ENCODE measurements around the gene RFPL1. TPM values are rescaled to one million over a fixed set of nuclear protein-coding genes. Genes with fewer than 3 reads are reported as not detected.

RFPL1 gene
- total and polyA plus RNA-seq, 2 of the 13 experiments (the other 11 are each of a cell fraction or from before 2014, with no cell fraction given), result not detected

DNA sequence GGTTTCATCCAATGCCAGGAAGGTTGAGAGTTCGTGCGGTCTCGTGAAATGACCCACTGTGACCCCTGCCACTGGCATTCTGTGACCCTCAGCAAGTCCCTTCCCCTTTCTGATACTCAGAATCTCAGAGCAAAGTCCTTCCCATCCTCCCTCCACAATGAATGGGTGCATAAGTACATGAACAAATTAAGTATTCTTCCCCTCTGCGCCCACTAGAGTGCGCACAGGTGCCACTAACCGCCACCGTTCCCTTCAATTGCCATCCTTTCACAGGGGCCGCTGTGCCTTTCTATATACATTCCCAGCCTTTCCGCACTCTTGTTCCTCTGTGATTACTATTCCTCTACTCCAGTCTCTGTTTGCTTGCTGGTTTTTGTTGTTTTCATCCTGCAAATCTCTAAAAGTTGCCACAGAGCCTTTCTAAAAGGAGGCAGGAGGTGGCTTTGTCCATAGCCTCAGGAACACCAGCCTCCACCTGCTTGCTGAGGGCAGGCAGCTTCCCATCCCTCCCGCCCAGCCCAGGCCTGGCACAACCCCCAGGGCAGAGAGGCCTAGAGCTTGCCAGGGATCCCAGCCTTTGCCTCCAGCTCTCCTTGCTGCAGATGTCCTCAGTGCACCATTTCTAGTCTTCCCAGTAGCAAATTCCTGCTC lies 43.3 kb upstream of the RFPL1 start (continued):
- peak in 1 of 2 experiments; percentile 48; a peak in 1 of 4 replicates for TF ChIP-seq HMGXB4 (CRISPR knock-in tag; IDR thresholded peaks at IDR 0.05; ENCODE audit: borderline replicate concordance in 1 of 2, low read depth in 1 of 2)
- TF ChIP-seq TARDBP (CRISPR knock-in tag; IDR thresholded peaks at IDR 0.05), result 0 out of 2 replicates have a peak, but pooled peaks have one; percentile 18
- TF ChIP-seq ZNF350 (CRISPR knock-in tag; IDR thresholded peaks at IDR 0.05; ENCODE audit: borderline replicate concordance, low read depth), result peak; percentile 36; the same call in 1 of the 2 replicates
- 0 out of 2 replicates have a peak, but pooled peaks have one; percentile 27 for TF ChIP-seq ZNF574 (CRISPR knock-in tag; IDR thresholded peaks at IDR 0.05)
- TF ChIP-seq KDM3A (CRISPR knock-in tag; IDR thresholded peaks at IDR 0.05; ENCODE audit: low read depth), result 0 out of 2 replicates have a peak, but pooled peaks have one; percentile 34
- TF ChIP-seq PITX1 (CRISPR knock-in tag; IDR thresholded peaks at IDR 0.05), result 0 out of 2 replicates have a peak, but pooled peaks have one; percentile 25
- 0 out of 2 replicates have a peak, but pooled peaks have one; percentile 48 for TF ChIP-seq RCOR2 (CRISPR knock-in tag; IDR thresholded peaks at IDR 0.05)
- 0 out of 2 replicates have a peak, but pooled peaks have one; percentile 24 for TF ChIP-seq HMG20A (CRISPR knock-in tag; IDR thresholded peaks at IDR 0.05; ENCODE audit: borderline replicate concordance)
- peak; percentile 43 for TF ChIP-seq ARID5B (CRISPR knock-in tag; IDR thresholded peaks at IDR 0.05)
- TF ChIP-seq ZNF605 (CRISPR knock-in tag; IDR thresholded peaks at IDR 0.05), result no peak
- TF ChIP-seq ZFP1 (CRISPR knock-in tag; IDR thresholded peaks at IDR 0.05), result 0 out of 2 replicates have a peak, but pooled peaks have one; percentile 71
- TF ChIP-seq SMC3 (IDR thresholded peaks at IDR 0.05; ENCODE audit: low read length), result peak; percentile 85
- peak; percentile 22; the same call in 1 of the 2 replicates for TF ChIP-seq ELF3 (CRISPR knock-in tag; IDR thresholded peaks at IDR 0.05)
- TF ChIP-seq MXD1 (CRISPR knock-in tag; IDR thresholded peaks at IDR 0.05), result no peak
- no peak for TF ChIP-seq FLYWCH1 (CRISPR knock-in tag; IDR thresholded peaks at IDR 0.05)
- 0 out of 2 replicates have a peak, but pooled peaks have one; percentile 22 for TF ChIP-seq KAT8 (CRISPR knock-in tag; IDR thresholded peaks at IDR 0.05)
- TF ChIP-seq KDM2A (CRISPR knock-in tag; IDR thresholded peaks at IDR 0.05; ENCODE audit: borderline replicate concordance, low read depth), result 0 out of 2 replicates have a peak, but pooled peaks have one; percentile 17
- TF ChIP-seq GATAD2A (CRISPR knock-in tag; IDR thresholded peaks at IDR 0.05), result peak; percentile 48; the same call in 1 of the 2 replicates
- no peak for TF ChIP-seq HHEX (CRISPR knock-in tag; IDR thresholded peaks at IDR 0.05)
- no peak for TF ChIP-seq ZNF335 (CRISPR knock-in tag; IDR thresholded peaks at IDR 0.05)
- peak; percentile 80; the same call in 1 of the 2 replicates for TF ChIP-seq MIXL1 (CRISPR knock-in tag; IDR thresholded peaks at IDR 0.05)
- TF ChIP-seq ZNF543 (CRISPR knock-in tag; IDR thresholded peaks at IDR 0.05), result no peak
- TF ChIP-seq STAG1 (CRISPR knock-in tag; IDR thresholded peaks at IDR 0.05), result peak; percentile 92
